ENCODE measurements around the gene SPSB1.

SPSB1 gene

GRCh38 chr1:9360371-9361064 is 67.8 kb downstream of the SPSB1 start:
- H3K4me3 ChIP-seq (ENCODE audit: control insufficient read depth, low read depth, low read length) = no peak overlapping the region
- DNase-seq (ENCODE audit: low read depth) = no peak
- TF ChIP-seq CTCF (IDR thresholded peaks at IDR 0.05; ENCODE audit: control insufficient read depth, insufficient read depth, low read depth, low read length, missing control alignments) = no peak

GRCh38 chr1:9361630-9362260 is 69.1 kb downstream of the SPSB1 start:
- H3K4me3 ChIP-seq (ENCODE audit: control insufficient read depth, low read depth, low read length) = no peak overlapping the region
- no peak for TF ChIP-seq CTCF (IDR thresholded peaks at IDR 0.05; ENCODE audit: control insufficient read depth, insufficient read depth, low read depth, low read length, missing control alignments)
- DNase-seq (ENCODE audit: low read depth) = no peak

- no peak for DNase-seq (ENCODE audit: low read depth)
- no peak overlapping the region for H3K4me3 ChIP-seq (ENCODE audit: control insufficient read depth, low read depth, low read length)
- no peak for TF ChIP-seq CTCF (IDR thresholded peaks at IDR 0.05; ENCODE audit: control insufficient read depth, insufficient read depth, low read depth, low read length, missing control alignments)
Measured at GRCh38 chr1:9362488-9362887, 69.8 kb downstream of the SPSB1 start.

GRCh38 chr1:9363061-9363471 is 70.4 kb downstream of the SPSB1 start:
- DNase-seq (ENCODE audit: low read depth) = no peak
- no peak for TF ChIP-seq CTCF (IDR thresholded peaks at IDR 0.05; ENCODE audit: control insufficient read depth, insufficient read depth, low read depth, low read length, missing control alignments)

GRCh38 chr1:9366298-9366697 is 73.6 kb downstream of the SPSB1 start:
- no peak for TF ChIP-seq CTCF (IDR thresholded peaks at IDR 0.05; ENCODE audit: control insufficient read depth, insufficient read depth, low read depth, low read length, missing control alignments)
- DNase-seq (ENCODE audit: low read depth) = no peak
- H3K4me3 ChIP-seq (ENCODE audit: control insufficient read depth, low read depth, low read length) = no peak overlapping the region

More at GRCh38 chr1:9363061-9363471, 70.4 kb downstream of the SPSB1 start:
- H3K4me3 ChIP-seq (ENCODE audit: control insufficient read depth, low read depth, low read length) = no peak overlapping the region

GRCh38 chr1:9366943-9367780 is 74.5 kb downstream of the SPSB1 start:
- H3K4me3 ChIP-seq (ENCODE audit: control insufficient read depth, low read depth, low read length) = no peak overlapping the region
- no peak for TF ChIP-seq CTCF (IDR thresholded peaks at IDR 0.05; ENCODE audit: control insufficient read depth, insufficient read depth, low read depth, low read length, missing control alignments)
- no peak for DNase-seq (ENCODE audit: low read depth)

Measured in AG09309 (cell line).